Esophagus squamous epithelium (tissue), 5 donors: ENCODE data around the gene UBL4A. TPM values are rescaled to one million over a fixed set of nuclear protein-coding genes. Genes with fewer than 3 reads are reported as not detected.
A peak's percentile ranks its signal among the peaks of the same experiment; 100 is the strongest.

ENCODE experiments used
- DNase-seq: peaks from one replicate; lab custom pipeline; 2025; lab: John Stamatoyannopoulos, UW
- H3K27ac ChIP-seq, 4 donors: fragments of 200-600 bp; sonication (generic); one replicate each; pipeline ENCODE4 v1.5.1; 2016 to 2019; ENCODE audit warnings: mild to moderate bottlenecking in 1 of 4
- H3K27me3 ChIP-seq, 4 donors: fragments of 200-600 bp; sonication (generic); 1 replicate in 3 of 4; 2 replicates in 1 of 4; pipeline versions ENCODE4 v1.5.1 to v1.6.0; 2017 to 2021; ENCODE audit warnings: antibody characterized with exemption in 1 of 4
- H3K36me3 ChIP-seq, 3 donors: fragments of 200-600 bp; sonication (generic); one replicate each; pipeline ENCODE4 v1.5.1; 2016 to 2019
- H3K4me1 ChIP-seq, 3 donors: fragments of 200-600 bp; sonication (generic); one replicate each; pipeline ENCODE4 v1.5.1; 2017 to 2019
- H3K4me3 ChIP-seq, 4 donors: fragments of 200-600 bp; sonication (generic); 1 replicate in 3 of 4; 2 replicates in 1 of 4; pipeline ENCODE4 v1.5.1; 2016 to 2019; ENCODE audit warnings: mild to moderate bottlenecking in 2 of 4, moderate library complexity in 1 of 4
- H3K9me3 ChIP-seq, 3 donors: fragments of 200-600 bp; sonication (generic); one replicate each; pipeline ENCODE4 v1.5.1; 2016 to 2019
- POLR2A ChIP-seq, 4 donors: fragments of 450-650 bp; IDR thresholded peaks; one replicate each; pipeline ENCODE4 v1.6.1; 2017; ENCODE audit warnings: antibody characterized with exemption in 4 of 4, mild to moderate bottlenecking in 4 of 4, moderate library complexity in 3 of 4
- WGBS, 2 donors: methylation state at CpG; one replicate each; pipeline ENCODE4 v1.1.5; 2018; 5-methylcytosine and 5-hydroxymethylcytosine counted together
- intact Hi-C: fragments of 100-400 bp; cut with DNase I; formaldehyde crosslinking; loops from one replicate; pipeline ENCODE4 v1.15.0; 2022
- total RNA-seq, 4 donors: library from RNA; depleted of rRNA; stranded (reverse); fragments of >200 nt; gene quantifications; one replicate each; pipeline ENCODE4 v1.1.0, GENCODE V29; 2016
- TF ChIP-seq, protein P1 (sequence below), 6 experiments: fragments of 450-650 bp in 4 of 6; fragments of 200-600 bp in 2 of 6; sonication (generic) in 2 of 6; IDR thresholded peaks; one replicate each; pipeline ENCODE4 v1.5.1; 2016 to 2019; ENCODE audit warnings: antibody characterized with exemption in 6 of 6, mild to moderate bottlenecking in 4 of 6, moderate library complexity in 4 of 6
- donor health status: DM: yes; HTN: yes; CAD: no.

Gene UBL4A
- total RNA-seq, 4 donors from 2014 or later: 32.9 to 41.1 (median 38.2) TPM

- no peak overlapping the region for H3K4me3 ChIP-seq
- TF ChIP-seq POLR2A (IDR thresholded peaks at IDR 0.05): no peak
- TF ChIP-seq, protein P1, sequence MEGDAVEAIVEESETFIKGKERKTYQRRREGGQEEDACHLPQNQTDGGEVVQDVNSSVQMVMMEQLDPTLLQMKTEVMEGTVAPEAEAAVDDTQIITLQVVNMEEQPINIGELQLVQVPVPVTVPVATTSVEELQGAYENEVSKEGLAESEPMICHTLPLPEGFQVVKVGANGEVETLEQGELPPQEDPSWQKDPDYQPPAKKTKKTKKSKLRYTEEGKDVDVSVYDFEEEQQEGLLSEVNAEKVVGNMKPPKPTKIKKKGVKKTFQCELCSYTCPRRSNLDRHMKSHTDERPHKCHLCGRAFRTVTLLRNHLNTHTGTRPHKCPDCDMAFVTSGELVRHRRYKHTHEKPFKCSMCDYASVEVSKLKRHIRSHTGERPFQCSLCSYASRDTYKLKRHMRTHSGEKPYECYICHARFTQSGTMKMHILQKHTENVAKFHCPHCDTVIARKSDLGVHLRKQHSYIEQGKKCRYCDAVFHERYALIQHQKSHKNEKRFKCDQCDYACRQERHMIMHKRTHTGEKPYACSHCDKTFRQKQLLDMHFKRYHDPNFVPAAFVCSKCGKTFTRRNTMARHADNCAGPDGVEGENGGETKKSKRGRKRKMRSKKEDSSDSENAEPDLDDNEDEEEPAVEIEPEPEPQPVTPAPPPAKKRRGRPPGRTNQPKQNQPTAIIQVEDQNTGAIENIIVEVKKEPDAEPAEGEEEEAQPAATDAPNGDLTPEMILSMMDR (IDR thresholded peaks at IDR 0.05): no peak
- H3K27ac ChIP-seq: peak overlapping the region; percentile 58 to 88 (median 82)
- no peak for DNase-seq
- H3K36me3 ChIP-seq: peaks cover 0 to 4% (median 0%) of the 10 kb centered on the region in 3 donors
- H3K27me3 ChIP-seq: no peaks in the 10 kb centered on the region
- H3K9me3 ChIP-seq: no peaks in the 10 kb centered on the region
- intact Hi-C loops: no loop called here
- WGBS, 2 donors: 49 to 63% methylated on average over 6 to 14 of the region's 14 CpGs
- peaks cover 5 to 33% (median 8%) of the 10 kb centered on the region in 3 donors for H3K4me1 ChIP-seq
Observed at GRCh38 chrX:154525606-154526490, 39.4 kb upstream of the UBL4A start.

DNA sequence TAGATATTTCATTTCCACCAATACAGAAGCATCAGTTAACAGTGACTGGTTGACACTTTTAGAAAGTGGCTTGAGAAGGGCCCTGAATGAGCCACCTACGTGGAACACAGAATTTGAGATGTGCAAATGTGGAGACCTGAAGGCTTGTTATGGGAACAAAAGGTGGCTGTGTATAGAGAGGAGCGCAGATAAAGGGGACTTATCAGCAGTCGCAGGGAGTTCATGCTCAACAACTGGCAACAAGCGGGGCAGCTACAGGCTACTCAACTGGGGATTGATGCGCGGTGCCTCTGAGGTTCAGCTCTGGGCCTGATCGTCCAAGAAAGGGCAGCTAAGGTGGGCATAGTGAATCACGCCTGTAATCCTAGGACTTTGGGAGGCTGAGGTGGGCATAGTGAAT, 33.0 kb upstream of the UBL4A start:
- TF ChIP-seq, protein P1 (IDR thresholded peaks at IDR 0.05): no peak
- TF ChIP-seq POLR2A (IDR thresholded peaks at IDR 0.05): no peak
- no peak overlapping the region for H3K4me3 ChIP-seq
- H3K9me3 ChIP-seq: no peaks in the 10 kb centered on the region
- H3K4me1 ChIP-seq: peaks cover 4 to 25% (median 5%) of the 10 kb centered on the region in 3 donors
- DNase-seq: no peak
- WGBS, 2 donors: 85% methylated on average over 8 of the region's 8 CpGs; no CpG with 5 or more reads in 1 of the 2 donors
- H3K36me3 ChIP-seq: no peaks in the 10 kb centered on the region
- intact Hi-C loops: no loop called here
- no peak overlapping the region for H3K27ac ChIP-seq
- no peaks in the 10 kb centered on the region for H3K27me3 ChIP-seq

GRCh38 chrX:154517101-154517781, 30.8 kb upstream of the UBL4A start:
- intact Hi-C loops: no loop called here
- H3K4me3 ChIP-seq: peak overlapping the region; percentile 62 to 82 (median 68)
- no peaks in the 10 kb centered on the region for H3K9me3 ChIP-seq
- 60 to 83% methylated on average over 3 to 24 of the region's 25 CpGs for WGBS, 2 donors
- peaks cover 0 to 6% (median 0%) of the 10 kb centered on the region in 3 donors for H3K36me3 ChIP-seq
- H3K27ac ChIP-seq: peak overlapping the region; percentile 90 to 95 (median 93)
- DNase-seq: no peak
- H3K27me3 ChIP-seq: no peaks in the 10 kb centered on the region
- H3K4me1 ChIP-seq: peaks cover 4 to 28% (median 5%) of the 10 kb centered on the region in 3 donors
- TF ChIP-seq, protein P1 (IDR thresholded peaks at IDR 0.05): no peak
- TF ChIP-seq POLR2A (IDR thresholded peaks at IDR 0.05): no peak

DNA sequence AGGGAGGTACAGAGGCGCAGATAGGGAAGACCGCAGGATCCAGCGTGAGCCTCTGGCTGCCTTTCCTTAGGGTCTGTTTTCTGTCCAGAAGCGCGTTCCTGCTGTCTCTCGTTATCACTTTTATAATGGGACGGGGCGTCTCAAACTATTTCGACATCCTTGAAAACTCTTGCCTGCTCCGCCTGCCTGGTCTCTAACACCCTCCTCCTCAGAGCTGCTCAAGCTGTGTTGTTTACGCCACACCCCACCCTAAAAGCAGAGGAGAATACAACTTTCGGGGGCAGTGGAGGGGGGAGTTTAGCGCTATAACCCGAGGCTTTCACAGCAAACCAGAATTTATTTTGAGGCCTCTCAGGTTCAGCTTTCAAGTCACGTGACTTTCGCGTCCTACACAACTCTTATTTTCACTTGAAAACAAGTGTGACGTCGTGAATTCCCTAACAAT, 30.3 kb upstream of the UBL4A start:
- Histone ChIP-seq H3K27me3 (no peaks in the 10 kb centered on the region), H3K27ac (peak overlapping the region; percentile 90 to 95 (median 93)), H3K4me1 (peaks cover 4 to 28% (median 5%) of the 10 kb centered on the region in 3 donors), H3K9me3 (no peaks in the 10 kb centered on the region), H3K36me3 (peaks cover 0 to 10% (median 0%) of the 10 kb centered on the region in 3 donors), H3K4me3 (peak overlapping the region; percentile 62 to 82 (median 68))
- intact Hi-C loops: no loop called here
- no peak for DNase-seq
- 17 to 27% methylated on average over 9 to 19 of the region's 19 CpGs for WGBS, 2 donors
- TF ChIP-seq, protein P1 (IDR thresholded peaks at IDR 0.05): no peak
- no peak for TF ChIP-seq POLR2A (IDR thresholded peaks at IDR 0.05)
